Hepatocyte (in vitro differentiated cells): ENCODE data around the gene PRDM16. TPM values are rescaled to one million over a fixed set of nuclear protein-coding genes. Genes with fewer than 3 reads are reported as not detected.
A peak's percentile ranks its signal among the peaks of the same experiment; 100 is the strongest.

Experiments used
- DNase-seq: peaks from one replicate; pipeline ENCODE4 v3.0.0-alpha.2; 2016; ENCODE audit warnings: low spot score
- H2AFZ ChIP-seq: fragments of 200-600 bp; sonication (generic); 2 replicates; pipeline ENCODE4 v1.6.0; 2016; ENCODE audit warnings: antibody characterized with exemption, mild to moderate bottlenecking
- H3K27ac ChIP-seq: fragments of 200-600 bp; sonication (generic); 2 replicates; pipeline ENCODE4 v1.5.1; 2016; ENCODE audit warnings: mild to moderate bottlenecking
- H3K27me3 ChIP-seq: fragments of 200-600 bp; sonication (generic); 2 replicates; pipeline ENCODE4 v1.6.1; 2016
- H3K36me3 ChIP-seq: fragments of 200-600 bp; sonication (generic); replicated peaks from 2 replicates; pipeline ENCODE4 v1.5.1; 2016; ENCODE audit warnings: low read depth; ENCODE audit not compliant: insufficient read depth
- H3K4me1 ChIP-seq: fragments of 200-600 bp; sonication (generic); 2 replicates; pipeline ENCODE4 v1.5.1; 2016; ENCODE audit warnings: mild to moderate bottlenecking, moderate library complexity; ENCODE audit not compliant: insufficient read depth
- H3K4me2 ChIP-seq: fragments of 200-600 bp; sonication (generic); 2 replicates; pipeline ENCODE4 v1.6.0; 2016
- H3K4me3 ChIP-seq: fragments of 200-600 bp; sonication (generic); 2 replicates; pipeline ENCODE4 v1.5.1; 2016; ENCODE audit warnings: mild to moderate bottlenecking
- H3K79me2 ChIP-seq: fragments of 200-600 bp; sonication (generic); 2 replicates; pipeline ENCODE4 v1.6.0; 2017; ENCODE audit warnings: mild to moderate bottlenecking
- H3K9me2 ChIP-seq: fragments of 200-600 bp; sonication (generic); replicated peaks from 2 replicates; pipeline ENCODE4 v1.6.0; 2017; ENCODE audit warnings: mild to moderate bottlenecking; ENCODE audit not compliant: insufficient read depth
- H3K9me3 ChIP-seq: fragments of 200-600 bp; sonication (generic); 2 replicates; pipeline ENCODE4 v1.5.1; 2016; ENCODE audit warnings: low read depth, mild to moderate bottlenecking
- H4K20me1 ChIP-seq: fragments of 200-600 bp; sonication (generic); 2 replicates; pipeline ENCODE4 v1.6.0; 2016; ENCODE audit warnings: mild to moderate bottlenecking; ENCODE audit not compliant: insufficient read depth, poor library complexity, severe bottlenecking
- CTCF ChIP-seq: fragments of 200-600 bp; sonication (generic); IDR thresholded peaks from 2 replicates; pipeline ENCODE4 v1.5.1; 2016; ENCODE audit warnings: antibody characterized with exemption, mild to moderate bottlenecking; ENCODE audit not compliant: poor library complexity
- EZH2 ChIP-seq: fragments of 200-600 bp; sonication (generic); IDR thresholded peaks from 2 replicates; pipeline ENCODE4 v1.6.1; 2016; ENCODE audit warnings: antibody characterized with exemption, mild to moderate bottlenecking, borderline replicate concordance
- EZH2phosphoT487 ChIP-seq: fragments of 200-600 bp; sonication (generic); IDR thresholded peaks from one replicate; pipeline ENCODE4 v1.6.1; 2018; ENCODE audit warnings: antibody characterized with exemption, mild to moderate bottlenecking, low read depth, moderate library complexity; ENCODE audit not compliant: unreplicated experiment, severe bottlenecking
- WGBS: methylation state at CpG from one replicate; pipeline ENCODE4 v1.1.6; 2016; ENCODE audit warnings: low lambda C conversion rate; ENCODE audit errors: missing lambda C conversion rate; 5-methylcytosine and 5-hydroxymethylcytosine counted together
- polyA plus RNA-seq: library from polyadenylated mRNA; unstranded; fragments of >200 nt; fragmentation: Nextera tagmentation; extraction: Ambion mirVana; gene quantifications from 2 replicates; pipeline ENCODE4 v1.2.1, GENCODE V29; 2016
- total RNA-seq: library from RNA; depleted of rRNA; stranded (reverse); fragments of >200 nt; gene quantifications from 2 replicates; pipeline ENCODE4 v1.2.3, GENCODE V29; 2014

PRDM16 gene
- total and polyA plus RNA-seq, 2 experiments from 2014 or later, result 8.1 to 9.9 TPM

DNA sequence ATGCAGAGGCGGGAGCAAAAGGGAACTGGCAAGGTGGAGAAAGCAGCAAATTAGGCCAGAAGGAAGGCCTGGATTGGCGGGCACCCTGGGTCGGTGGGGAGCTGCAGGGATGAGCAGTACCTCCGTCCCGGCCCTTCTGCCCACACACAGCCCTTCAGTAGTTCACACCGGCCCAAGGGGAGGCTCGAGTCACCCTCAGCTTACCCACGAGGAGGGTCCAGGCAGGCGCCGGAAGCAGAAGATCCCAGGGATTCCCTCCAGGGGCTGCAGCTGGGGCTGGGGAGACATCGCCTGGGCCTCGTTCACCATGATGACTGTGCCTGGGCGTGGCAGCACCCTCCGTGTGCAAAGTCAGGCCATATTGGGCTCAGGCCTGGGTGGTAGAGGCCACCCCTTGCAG is 190.0 kb downstream of the PRDM16 start:
- no peak overlapping the region for H3K4me3 ChIP-seq
- H4K20me1 ChIP-seq, result no peaks in the 10 kb centered on the region
- TF ChIP-seq CTCF, result no peak
- TF ChIP-seq EZH2, result no peak
- no peak for TF ChIP-seq EZH2phosphoT487
- no peak for DNase-seq
- H3K4me1 ChIP-seq, result no peaks in the 10 kb centered on the region
- H3K36me3 ChIP-seq, result no peaks in the 10 kb centered on the region
- H3K9me3 ChIP-seq, result no peaks in the 10 kb centered on the region
- no peaks in the 10 kb centered on the region for H3K79me2 ChIP-seq
- no peaks in the 10 kb centered on the region for H3K9me2 ChIP-seq
- H3K27me3 ChIP-seq, result no peaks in the 10 kb centered on the region
- H3K4me2 ChIP-seq, result no peak overlapping the region
- no peak overlapping the region for H2AFZ ChIP-seq
- no peak overlapping the region for H3K27ac ChIP-seq
- 89% methylated on average over 14 of the region's 14 CpGs for WGBS

- Histone ChIP-seq H3K4me1 (no peaks in the 10 kb centered on the region), H3K4me3 (no peak overlapping the region), H3K9me2 (no peaks in the 10 kb centered on the region), H3K27ac (no peak overlapping the region), H3K27me3 (no peaks in the 10 kb centered on the region), H3K4me2 (no peak overlapping the region), H2AFZ (no peak overlapping the region), H4K20me1 (no peaks in the 10 kb centered on the region), H3K9me3 (no peaks in the 10 kb centered on the region), H3K79me2 (no peaks in the 10 kb centered on the region), H3K36me3 (no peaks in the 10 kb centered on the region)
- WGBS, result 73% methylated on average over 21 of the region's 21 CpGs
- peak; percentile 32 for DNase-seq
- no peak for TF ChIP-seq CTCF
- TF ChIP-seq EZH2phosphoT487, result no peak
- TF ChIP-seq EZH2, result no peak
Measured at GRCh38 chr1:3261007-3261968, 192.3 kb downstream of the PRDM16 start.

- DNase-seq, result no peak
Measured at GRCh38 chr1:3261969-3262579, 193.1 kb downstream of the PRDM16 start.

More at GRCh38 chr1:3261969-3262579, 193.1 kb downstream of the PRDM16 start:
- no peaks in the 10 kb centered on the region for H3K9me2 ChIP-seq
- no peaks in the 10 kb centered on the region for H3K9me3 ChIP-seq
- H3K36me3 ChIP-seq, result no peaks in the 10 kb centered on the region
- H3K4me3 ChIP-seq, result no peak overlapping the region
- TF ChIP-seq CTCF, result no peak
- TF ChIP-seq EZH2phosphoT487, result no peak
- no peak for TF ChIP-seq EZH2
- no peak overlapping the region for H2AFZ ChIP-seq
- no peak overlapping the region for H3K27ac ChIP-seq
- H3K4me1 ChIP-seq, result no peaks in the 10 kb centered on the region
- no peaks in the 10 kb centered on the region for H4K20me1 ChIP-seq
- H3K4me2 ChIP-seq, result no peak overlapping the region
- no peaks in the 10 kb centered on the region for H3K79me2 ChIP-seq
- 83% methylated on average over 11 of the region's 11 CpGs for WGBS
- no peaks in the 10 kb centered on the region for H3K27me3 ChIP-seq
